ENCODE data around the gene RPTOR.

The RPTOR gene

GRCh38 chr17:80594431-80595269 is 50.0 kb downstream of the RPTOR start:
- no peak overlapping the region for H3K4me3 ChIP-seq (ENCODE audit: low read length)
- H3K9me3 ChIP-seq (ENCODE audit: insufficient read depth, low read depth, low read length): no peaks in the 10 kb centered on the region
- no peaks in the 10 kb centered on the region for H3K27me3 ChIP-seq (ENCODE audit: insufficient read depth, low read length)
- no peaks in the 10 kb centered on the region for H3K36me3 ChIP-seq (ENCODE audit: insufficient read depth, low read length)
- H3K27ac ChIP-seq (ENCODE audit: low read depth, low read length): no peak overlapping the region
- 94% methylated on average over 9 of the region's 9 CpGs for WGBS
- no peak overlapping the region for H3K9ac ChIP-seq (ENCODE audit: low read depth, low read length)
- peaks cover 10% of the 10 kb centered on the region; the same call in 1 of the 2 replicates for H3K4me1 ChIP-seq (ENCODE audit: insufficient read depth, low read length)

DNA sequence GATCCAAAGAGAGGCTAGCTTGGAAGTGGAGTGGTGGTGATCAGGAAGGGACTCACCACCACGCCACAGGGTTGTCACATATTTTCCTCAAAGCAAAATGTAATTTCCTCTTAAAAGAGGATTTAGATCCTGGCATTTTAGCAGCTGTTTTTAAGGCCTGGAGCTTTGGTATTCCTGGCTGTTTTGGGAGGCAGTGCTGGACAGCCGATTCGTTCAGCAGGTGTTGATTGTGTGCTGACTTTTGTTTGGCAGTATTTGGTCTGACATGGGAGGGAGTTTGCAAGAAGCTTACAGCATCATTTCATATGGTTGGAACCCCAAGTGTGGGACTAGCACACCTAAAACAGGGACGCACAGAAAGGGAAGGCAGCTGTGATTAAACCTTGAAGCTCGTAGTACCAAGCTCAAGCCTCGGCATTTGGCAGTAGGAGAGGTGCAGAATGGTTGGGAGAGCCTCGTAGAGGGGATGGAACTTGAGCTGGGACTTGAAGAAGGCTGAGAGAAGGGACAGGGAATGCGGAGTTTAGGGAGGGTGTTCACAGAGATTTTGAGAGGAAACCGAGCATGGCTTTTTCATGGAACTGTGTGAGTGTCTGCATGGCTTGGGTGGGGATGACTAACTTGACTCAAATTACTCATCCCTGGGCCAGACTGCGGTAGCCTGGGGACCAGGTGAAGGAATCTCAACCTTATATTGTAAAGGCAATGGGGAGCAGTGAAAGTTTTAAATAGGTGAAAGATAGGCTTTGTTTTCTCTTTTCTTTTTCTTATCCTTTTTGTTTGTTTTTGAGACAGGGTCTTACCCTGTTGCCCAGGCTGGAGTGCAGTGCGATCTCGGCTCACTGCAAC is 52.3 kb downstream of the RPTOR start:
- 0 out of 2 replicates have a peak, but pooled peaks cover 5% of the 10 kb centered on the region for H3K4me1 ChIP-seq (ENCODE audit: insufficient read depth, low read length)
- no peak overlapping the region for H3K27ac ChIP-seq (ENCODE audit: low read depth, low read length)
- H3K9me3 ChIP-seq (ENCODE audit: insufficient read depth, low read depth, low read length): no peaks in the 10 kb centered on the region
- no peaks in the 10 kb centered on the region for H3K36me3 ChIP-seq (ENCODE audit: insufficient read depth, low read length)
- H3K4me3 ChIP-seq (ENCODE audit: low read length): no peak overlapping the region
- H3K9ac ChIP-seq (ENCODE audit: low read depth, low read length): no peak overlapping the region
- WGBS: 87% methylated on average over 12 of the region's 12 CpGs
- H3K27me3 ChIP-seq (ENCODE audit: insufficient read depth, low read length): no peaks in the 10 kb centered on the region

DNA sequence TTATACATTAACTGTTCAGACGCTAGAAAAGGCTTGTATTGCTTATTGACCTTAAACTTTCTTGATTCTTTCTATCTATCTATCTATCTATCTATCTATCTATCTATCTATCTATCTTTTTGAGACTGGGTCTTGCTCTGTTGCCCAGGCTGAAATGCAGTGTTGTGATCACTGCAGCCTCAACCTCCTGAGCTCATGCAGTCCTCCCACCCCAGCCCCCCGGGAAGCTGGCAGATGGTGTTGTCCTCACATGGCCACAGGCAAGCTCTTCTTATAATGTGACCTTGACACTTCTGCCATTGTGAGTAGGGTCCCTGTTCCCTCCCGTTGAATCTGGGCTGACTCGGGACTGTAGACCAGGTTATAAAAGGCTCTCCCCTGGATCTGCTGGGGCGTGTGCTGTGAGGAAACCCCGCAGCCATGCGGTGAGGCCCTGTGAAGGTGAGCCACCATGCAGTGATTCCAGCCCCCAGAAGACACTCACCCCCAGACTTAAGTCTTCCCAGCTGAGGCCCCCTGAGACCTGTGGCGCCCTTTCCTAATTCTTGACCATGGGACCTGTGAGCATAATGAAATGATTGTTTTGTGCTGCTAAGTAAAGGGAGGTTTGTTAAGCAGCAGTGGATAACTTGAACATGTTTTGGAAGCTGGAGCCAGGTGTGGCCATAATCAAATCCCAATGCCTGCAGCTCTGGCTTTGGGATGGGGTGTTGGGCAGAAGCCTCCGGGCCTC is 54.3 kb downstream of the RPTOR start:
- WGBS: 92% methylated on average over 9 of the region's 9 CpGs
- H3K9ac ChIP-seq (ENCODE audit: low read depth, low read length): no peak overlapping the region
- H3K4me3 ChIP-seq (ENCODE audit: low read length): no peak overlapping the region
- H3K27ac ChIP-seq (ENCODE audit: low read depth, low read length): no peak overlapping the region
- 0 out of 2 replicates have a peak, but pooled peaks cover 5% of the 10 kb centered on the region for H3K4me1 ChIP-seq (ENCODE audit: insufficient read depth, low read length)
- H3K36me3 ChIP-seq (ENCODE audit: insufficient read depth, low read length): no peaks in the 10 kb centered on the region
- no peaks in the 10 kb centered on the region for H3K27me3 ChIP-seq (ENCODE audit: insufficient read depth, low read length)
- peaks cover 4% of the 10 kb centered on the region; the same call in 1 of the 2 replicates for H3K9me3 ChIP-seq (ENCODE audit: insufficient read depth, low read depth, low read length)

DNA sequence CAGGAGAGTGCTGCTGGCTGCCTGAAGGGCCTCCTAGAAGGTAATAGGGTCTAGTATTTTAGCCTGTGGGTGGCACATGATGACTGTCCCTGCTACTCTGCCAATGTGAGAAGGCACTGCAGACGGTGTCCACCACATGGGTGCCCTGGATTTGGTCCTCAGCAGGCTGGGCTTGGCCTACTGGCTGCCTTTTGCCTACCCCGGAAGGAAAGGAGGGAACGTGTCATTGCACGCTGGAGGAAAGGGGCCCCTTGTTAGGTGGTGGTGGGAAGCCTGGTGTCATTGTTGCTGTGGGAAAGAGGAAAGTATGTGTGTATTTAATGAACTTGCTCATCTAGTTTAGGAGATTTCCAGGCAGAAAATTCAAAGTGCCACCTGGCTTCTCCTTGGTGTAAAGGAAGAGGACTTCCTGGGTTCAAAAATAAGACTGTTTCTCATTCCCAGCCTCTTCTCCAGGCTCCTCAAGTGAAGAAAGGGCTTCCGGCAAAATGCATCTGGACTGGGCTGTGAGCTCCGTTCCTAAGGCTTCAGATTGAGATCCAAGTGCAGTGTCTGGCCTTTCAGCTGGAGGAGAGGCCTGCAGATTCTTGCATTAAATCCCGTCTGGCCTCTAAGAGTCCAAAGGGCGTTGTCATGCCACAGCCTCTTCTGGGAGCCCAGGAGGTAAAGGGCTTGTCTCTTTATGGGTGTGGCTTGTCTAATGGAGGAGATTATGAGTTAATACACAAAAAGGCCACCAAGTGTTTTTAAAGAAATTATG is 55.1 kb downstream of the RPTOR start:
- Histone ChIP-seq H3K36me3 (ENCODE audit: insufficient read depth, low read length) (no peaks in the 10 kb centered on the region), H3K4me1 (ENCODE audit: insufficient read depth, low read length) (0 out of 2 replicates have a peak, but pooled peaks cover 5% of the 10 kb centered on the region), H3K27ac (ENCODE audit: low read depth, low read length) (no peak overlapping the region), H3K27me3 (ENCODE audit: insufficient read depth, low read length) (no peaks in the 10 kb centered on the region), H3K9ac (ENCODE audit: low read depth, low read length) (no peak overlapping the region), H3K9me3 (ENCODE audit: insufficient read depth, low read depth, low read length) (peaks cover 4% of the 10 kb centered on the region; the same call in 1 of the 2 replicates), H3K4me3 (ENCODE audit: low read length) (no peak overlapping the region)
- 90% methylated on average over 8 of the region's 8 CpGs for WGBS

DNA sequence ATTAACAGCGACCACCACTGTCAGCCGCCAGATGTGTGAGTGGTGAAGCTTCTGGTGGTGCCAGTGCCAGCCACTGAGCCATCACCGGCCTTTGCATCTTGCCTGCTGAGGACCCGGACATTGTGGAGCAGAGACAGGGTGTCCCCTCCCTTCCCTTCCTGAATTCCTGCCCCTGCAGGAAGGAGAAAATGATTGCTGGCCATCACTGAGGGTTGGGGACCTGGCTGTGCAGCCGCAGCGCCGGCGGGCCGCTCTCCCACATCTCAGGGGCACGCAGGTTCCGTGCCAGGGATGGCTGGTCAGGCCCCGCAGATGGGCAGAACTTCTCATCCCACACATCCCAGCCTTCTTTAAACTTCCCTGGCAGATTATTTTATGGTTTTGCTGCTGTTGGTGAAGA is 56.5 kb downstream of the RPTOR start:
- Histone ChIP-seq H3K4me3 (ENCODE audit: low read length) (no peak overlapping the region), H3K4me1 (ENCODE audit: insufficient read depth, low read length) (0 out of 2 replicates have a peak, but pooled peaks cover 5% of the 10 kb centered on the region), H3K27ac (ENCODE audit: low read depth, low read length) (no peak overlapping the region), H3K27me3 (ENCODE audit: insufficient read depth, low read length) (no peaks in the 10 kb centered on the region), H3K9me3 (ENCODE audit: insufficient read depth, low read depth, low read length) (peaks cover 4% of the 10 kb centered on the region; the same call in 1 of the 2 replicates), H3K36me3 (ENCODE audit: insufficient read depth, low read length) (no peaks in the 10 kb centered on the region), H3K9ac (ENCODE audit: low read depth, low read length) (no peak overlapping the region)
- WGBS: 97% methylated on average over 12 of the region's 12 CpGs

GRCh38 chr17:80603396-80603795 is 58.8 kb downstream of the RPTOR start:
- Histone ChIP-seq H3K4me3 (ENCODE audit: low read length) (no peak overlapping the region), H3K27ac (ENCODE audit: low read depth, low read length) (no peak overlapping the region), H3K9ac (ENCODE audit: low read depth, low read length) (no peak overlapping the region), H3K36me3 (ENCODE audit: insufficient read depth, low read length) (no peaks in the 10 kb centered on the region), H3K4me1 (ENCODE audit: insufficient read depth, low read length) (no peaks in the 10 kb centered on the region), H3K9me3 (ENCODE audit: insufficient read depth, low read depth, low read length) (peaks cover 4% of the 10 kb centered on the region; the same call in 1 of the 2 replicates), H3K27me3 (ENCODE audit: insufficient read depth, low read length) (no peaks in the 10 kb centered on the region)
- WGBS: 93% methylated on average over 10 of the region's 10 CpGs

DNA sequence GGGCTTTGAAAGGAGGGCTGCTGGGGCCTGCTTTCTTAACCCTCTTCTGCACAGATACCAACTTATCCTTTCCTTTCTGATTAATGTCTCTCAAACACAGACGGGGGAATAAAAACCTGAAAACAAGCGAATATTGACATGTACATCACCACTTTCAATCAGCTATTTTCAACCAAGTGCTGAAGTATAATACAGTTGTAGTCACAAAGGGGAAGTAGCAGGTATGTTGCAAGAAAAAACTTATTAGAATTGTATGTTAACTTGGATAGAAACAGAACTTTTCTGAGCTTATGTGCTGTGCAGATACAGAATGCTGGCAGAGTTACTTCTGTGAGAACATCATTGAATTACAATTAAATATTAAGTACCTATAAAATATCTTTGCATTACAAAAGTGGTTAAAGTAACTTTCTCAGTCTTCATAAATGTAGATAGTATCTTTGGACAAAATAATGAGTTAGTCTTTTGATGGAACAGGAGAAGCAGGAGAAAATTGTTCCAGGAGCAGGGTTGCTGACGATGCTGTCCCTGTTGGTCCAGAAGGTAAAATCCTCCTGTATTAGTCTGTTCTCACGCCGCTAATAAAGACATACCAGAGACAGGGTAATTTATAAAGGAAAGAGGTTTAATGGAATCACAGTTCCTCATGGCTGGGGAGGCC is 59.5 kb downstream of the RPTOR start:
- H3K4me3 ChIP-seq (ENCODE audit: low read length): no peak overlapping the region

DNA sequence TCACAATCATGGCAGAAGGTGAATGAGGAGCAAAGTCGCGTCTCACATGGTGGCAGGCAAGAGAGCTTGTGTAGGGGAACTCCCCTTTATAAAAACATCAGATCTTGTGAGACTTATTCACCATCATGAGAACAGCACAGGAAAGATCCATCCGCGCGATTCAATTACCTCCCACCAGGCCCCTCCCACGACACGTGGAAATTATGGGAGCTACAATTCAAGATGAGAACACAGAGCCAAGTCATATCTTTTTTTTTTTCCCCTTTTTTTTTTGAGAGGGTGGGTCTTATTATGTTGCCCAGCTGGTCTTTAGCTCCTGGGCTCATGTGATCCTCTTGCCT is 60.0 kb downstream of the RPTOR start:
- no peak overlapping the region for H3K27ac ChIP-seq (ENCODE audit: low read depth, low read length)
- H3K4me3 ChIP-seq (ENCODE audit: low read length): no peak overlapping the region
- no peak overlapping the region for H3K9ac ChIP-seq (ENCODE audit: low read depth, low read length)
- no peaks in the 10 kb centered on the region for H3K4me1 ChIP-seq (ENCODE audit: insufficient read depth, low read length)
- H3K27me3 ChIP-seq (ENCODE audit: insufficient read depth, low read length): no peaks in the 10 kb centered on the region
- peaks cover 4% of the 10 kb centered on the region; the same call in 1 of the 2 replicates for H3K9me3 ChIP-seq (ENCODE audit: insufficient read depth, low read depth, low read length)
- 93% methylated on average over 7 of the region's 7 CpGs for WGBS
- H3K36me3 ChIP-seq (ENCODE audit: insufficient read depth, low read length): no peaks in the 10 kb centered on the region

More for the DNA sequence above, 59.5 kb downstream of the RPTOR start:
- no peaks in the 10 kb centered on the region for H3K36me3 ChIP-seq (ENCODE audit: insufficient read depth, low read length)
- H3K27ac ChIP-seq (ENCODE audit: low read depth, low read length): no peak overlapping the region
- no peak overlapping the region for H3K9ac ChIP-seq (ENCODE audit: low read depth, low read length)
- H3K4me1 ChIP-seq (ENCODE audit: insufficient read depth, low read length): no peaks in the 10 kb centered on the region
- no peaks in the 10 kb centered on the region for H3K27me3 ChIP-seq (ENCODE audit: insufficient read depth, low read length)
- 95% methylated on average over 5 of the region's 5 CpGs for WGBS
- peaks cover 4% of the 10 kb centered on the region; the same call in 1 of the 2 replicates for H3K9me3 ChIP-seq (ENCODE audit: insufficient read depth, low read depth, low read length)

DNA sequence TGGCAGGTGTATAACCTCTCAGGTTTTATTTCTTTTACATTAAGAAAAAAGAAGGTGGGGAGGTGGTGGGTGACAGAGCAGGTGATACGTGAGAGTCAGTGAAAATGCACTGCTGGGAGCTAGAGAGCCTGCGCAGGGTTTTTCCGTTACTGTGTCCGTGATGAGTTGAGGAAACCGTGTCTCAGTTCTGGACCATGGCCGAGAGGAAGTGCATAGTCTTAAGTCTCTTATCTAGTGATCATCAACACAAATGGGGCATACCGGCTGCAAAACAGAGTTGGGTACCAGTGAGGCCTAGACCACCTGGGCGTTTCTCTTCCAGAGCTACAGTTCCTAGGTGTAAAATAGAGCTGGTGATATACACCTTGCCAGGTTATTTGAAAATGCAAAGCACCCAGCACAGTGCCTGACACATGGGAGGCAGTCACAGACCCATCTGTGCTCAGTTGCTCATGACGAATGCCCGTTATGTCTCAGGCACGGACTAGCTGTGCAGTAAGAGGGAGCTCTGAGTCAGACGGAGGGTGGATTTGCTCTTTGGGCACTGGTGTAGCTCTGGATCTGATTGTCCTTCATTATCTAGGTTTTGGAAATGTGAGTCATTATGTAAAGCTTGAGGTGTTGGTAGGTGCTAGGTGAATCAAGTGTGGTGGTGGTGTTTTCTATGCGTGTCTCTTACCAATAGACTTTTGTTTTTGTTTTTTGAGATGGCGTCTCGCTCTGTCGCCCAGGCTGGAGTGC is 60.9 kb downstream of the RPTOR start:
- no peak overlapping the region for H3K27ac ChIP-seq (ENCODE audit: low read depth, low read length)
- H3K27me3 ChIP-seq (ENCODE audit: insufficient read depth, low read length): no peaks in the 10 kb centered on the region
- peaks cover 4% of the 10 kb centered on the region; the same call in 1 of the 2 replicates for H3K9me3 ChIP-seq (ENCODE audit: insufficient read depth, low read depth, low read length)
- no peaks in the 10 kb centered on the region for H3K4me1 ChIP-seq (ENCODE audit: insufficient read depth, low read length)
- 94% methylated on average over 16 of the region's 16 CpGs for WGBS
- no peak overlapping the region for H3K9ac ChIP-seq (ENCODE audit: low read depth, low read length)
- H3K4me3 ChIP-seq (ENCODE audit: low read length): no peak overlapping the region
- H3K36me3 ChIP-seq (ENCODE audit: insufficient read depth, low read length): no peaks in the 10 kb centered on the region
